Activated CD4-positive, alpha-beta T cell treated with anti-CD3 and anti-CD28 coated beads for 4 hours (primary cell): ENCODE data around the gene SEC24D.

ENCODE experiments used
- DNase-seq, 2 donors: peaks; one replicate each; pipeline ENCODE4 v3.0.0-alpha.2; 2020

The SEC24D gene

DNA sequence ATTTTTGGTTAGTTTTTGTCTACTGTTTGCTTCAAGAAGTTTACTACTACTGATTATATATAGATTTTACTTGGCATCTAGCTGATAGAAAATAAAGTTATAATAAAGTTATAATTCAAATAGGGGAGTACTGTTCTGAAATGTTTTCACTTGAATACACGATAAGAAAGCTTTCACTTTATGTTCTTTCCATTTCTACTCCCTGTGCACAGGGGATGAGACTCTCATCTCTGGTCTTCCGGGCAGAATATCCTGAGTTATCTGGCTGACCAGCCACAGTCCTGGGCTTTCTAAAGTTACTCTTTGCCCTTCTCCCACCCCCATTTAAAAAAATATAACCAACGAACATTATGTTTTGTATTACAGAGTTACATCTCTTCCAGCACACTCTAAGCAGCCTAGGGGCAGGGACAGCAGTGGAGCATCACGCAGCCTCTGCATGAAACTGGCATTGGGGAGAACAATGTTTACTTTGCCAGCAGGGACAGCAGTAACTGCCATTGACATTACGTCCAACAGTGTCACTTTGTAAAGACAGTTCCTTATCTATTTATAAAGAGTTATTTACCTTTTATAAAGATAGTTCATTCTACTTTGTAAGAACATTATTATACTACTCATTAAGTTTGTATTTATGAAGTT lies 86.5 kb downstream of the SEC24D start:
- DNase-seq, result no peak

DNA sequence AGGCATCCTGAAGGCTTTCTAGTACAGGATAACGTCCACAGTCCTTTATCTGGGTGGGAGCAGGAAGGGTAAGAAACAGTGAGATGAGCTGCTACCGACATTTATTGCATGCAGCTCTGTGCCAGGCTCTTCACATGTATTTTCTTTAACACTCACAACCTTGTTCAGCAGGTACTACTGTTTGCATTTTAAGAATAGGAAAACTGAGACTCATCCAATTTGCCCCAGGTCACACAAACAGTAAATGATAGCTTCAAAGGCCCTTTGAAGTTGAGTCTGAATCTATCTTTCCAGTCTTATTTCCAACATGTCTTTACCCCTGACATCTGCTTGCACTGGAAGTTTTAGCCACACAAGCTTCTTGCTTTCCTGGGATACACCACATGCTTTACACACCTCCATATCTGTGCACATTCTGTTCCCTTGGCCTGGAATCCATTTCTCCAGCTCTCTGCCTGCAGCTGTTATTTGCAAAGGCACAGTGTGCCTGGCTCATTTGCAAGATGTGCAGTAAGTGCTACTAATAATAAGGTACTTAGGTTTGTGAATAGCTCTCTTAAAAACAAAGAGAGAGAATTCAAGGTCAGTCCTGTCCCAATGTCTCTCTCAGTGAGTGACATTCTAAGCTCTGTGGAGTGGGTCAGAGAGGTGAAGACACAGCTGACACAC lies 89.5 kb downstream of the SEC24D start:
- no peak for DNase-seq

DNA sequence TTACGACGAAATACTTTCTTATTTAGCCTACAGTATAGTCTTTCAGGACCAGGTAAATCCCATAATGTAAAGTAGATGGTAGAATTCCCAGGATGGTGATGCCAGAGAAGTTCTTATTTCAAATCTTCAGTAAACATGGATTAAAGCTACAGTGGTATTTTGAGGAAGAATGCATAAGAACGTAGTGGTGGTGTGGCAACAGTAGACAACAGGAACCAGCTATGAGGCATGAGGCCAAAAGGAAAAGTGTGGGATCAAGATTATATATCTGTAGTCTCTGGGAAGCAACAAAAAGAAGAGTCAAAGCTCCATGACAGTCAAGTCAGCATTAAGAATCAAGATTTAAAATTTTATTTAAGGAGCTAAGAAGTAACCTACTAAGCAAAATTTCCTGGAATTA lies 90.6 kb downstream of the SEC24D start:
- no peak for DNase-seq

DNA sequence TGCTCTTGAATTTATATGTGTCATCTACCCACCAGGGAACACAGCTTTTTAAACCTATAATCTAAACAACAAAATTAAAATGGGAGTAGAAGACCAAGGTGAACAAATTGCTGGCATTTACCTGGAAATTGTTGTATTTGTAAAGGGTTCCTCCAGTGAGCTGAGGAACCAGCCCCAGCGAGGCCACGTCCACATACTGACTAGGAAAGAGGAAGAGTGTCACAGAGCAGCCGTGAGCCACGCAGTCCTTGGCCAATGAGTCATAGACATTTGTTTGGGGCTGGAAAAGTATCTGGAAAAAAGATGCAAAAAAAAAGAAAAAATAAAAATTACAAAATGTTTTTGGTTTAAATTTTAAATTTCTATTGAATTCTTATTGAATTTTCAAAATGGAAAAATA lies 92.1 kb downstream of the SEC24D start:
- DNase-seq, result no peak

DNA sequence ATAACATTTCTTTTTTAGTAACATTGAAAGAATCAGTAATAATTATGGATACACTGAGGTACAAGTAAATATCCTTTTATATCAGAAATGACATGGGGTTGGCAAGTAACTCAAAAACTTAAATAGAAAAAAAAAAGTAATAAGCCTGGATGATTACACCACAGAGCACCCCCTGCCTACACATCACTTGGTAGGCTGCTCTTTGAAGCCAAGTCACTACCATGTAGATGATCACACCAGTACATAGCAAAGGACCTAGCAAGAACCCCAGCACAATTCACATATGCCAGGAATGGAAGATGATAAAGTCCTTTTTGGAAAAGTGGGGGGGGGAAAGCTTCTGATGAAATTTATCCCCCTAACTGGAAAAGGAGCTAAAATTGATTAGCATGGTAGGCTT lies 93.9 kb downstream of the SEC24D start:
- no peak for DNase-seq

DNA sequence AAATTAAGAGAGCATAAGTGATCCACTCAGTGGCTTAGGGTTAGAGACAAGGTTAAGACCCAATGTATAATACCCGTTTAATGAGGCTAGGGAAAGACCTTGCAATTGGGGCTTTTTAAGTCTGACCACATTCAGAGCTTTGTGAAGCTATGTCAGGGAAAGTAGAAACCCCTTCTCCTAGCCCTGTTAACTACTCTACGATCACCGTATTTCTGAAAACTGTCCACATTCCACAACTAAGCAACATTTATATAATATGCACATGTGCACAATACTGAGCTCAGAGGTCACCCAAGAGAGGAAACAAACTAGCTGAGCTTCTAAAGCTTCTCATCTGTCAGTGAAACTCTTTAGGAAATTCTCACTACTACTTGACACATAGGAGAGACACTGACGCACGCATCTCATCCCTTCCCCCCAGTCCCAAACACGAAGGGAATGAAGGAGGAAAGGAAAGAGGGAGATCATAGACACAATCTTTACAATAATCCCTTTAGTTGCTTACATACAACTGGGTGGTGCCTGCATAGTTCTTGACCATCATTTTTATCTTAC lies 94.5 kb downstream of the SEC24D start:
- no peak for DNase-seq

DNA sequence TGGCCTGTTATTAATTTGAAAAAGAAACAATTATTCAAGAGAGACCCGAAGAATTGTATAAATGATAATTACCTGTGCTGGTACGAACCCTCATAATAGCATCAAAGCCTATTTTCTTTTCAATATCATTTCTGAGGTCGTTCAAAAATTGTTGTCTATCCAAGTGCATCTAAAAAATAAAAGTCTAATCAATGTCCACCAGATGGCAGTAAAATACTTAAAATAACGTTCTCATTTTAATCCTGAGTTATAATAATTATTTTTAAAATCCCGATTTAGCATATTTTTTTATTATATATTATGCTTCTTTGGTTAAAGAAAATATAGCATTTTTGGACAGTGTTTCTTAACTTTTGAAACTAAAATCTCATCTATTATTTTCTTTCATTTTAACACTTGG lies 95.1 kb downstream of the SEC24D start:
- no peak for DNase-seq

DNA sequence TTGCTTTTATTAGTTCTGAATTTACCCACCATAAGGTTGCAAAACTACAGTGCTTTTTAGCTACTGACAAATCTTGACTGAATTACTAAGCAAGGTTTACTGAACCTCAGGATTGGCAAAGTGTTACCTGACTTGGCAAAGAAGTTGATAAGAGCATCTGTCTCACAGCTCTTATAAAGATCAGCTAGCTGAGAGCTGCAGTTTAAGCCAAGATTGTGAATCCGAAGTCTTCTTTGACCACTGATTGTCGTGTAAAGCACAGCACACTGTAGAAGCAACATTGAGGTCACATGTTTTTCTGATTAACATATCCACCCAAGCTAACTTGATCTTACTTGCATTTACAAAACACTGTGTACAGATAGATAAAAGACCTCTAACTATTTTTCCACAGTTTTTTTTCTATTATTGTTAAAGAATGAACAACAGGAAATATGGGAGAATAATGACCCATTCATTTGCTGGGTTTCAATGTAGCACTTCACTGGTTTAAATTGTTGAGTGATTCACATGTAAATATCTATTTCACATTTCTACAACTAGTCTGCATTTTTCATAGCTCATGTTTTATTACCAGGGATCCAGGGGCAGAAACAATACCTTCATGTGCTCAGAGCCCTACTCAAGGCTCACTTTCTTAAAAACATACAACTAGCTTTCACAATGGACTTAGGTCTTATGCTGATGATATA lies 96.8 kb downstream of the SEC24D start:
- no peak for DNase-seq

DNA sequence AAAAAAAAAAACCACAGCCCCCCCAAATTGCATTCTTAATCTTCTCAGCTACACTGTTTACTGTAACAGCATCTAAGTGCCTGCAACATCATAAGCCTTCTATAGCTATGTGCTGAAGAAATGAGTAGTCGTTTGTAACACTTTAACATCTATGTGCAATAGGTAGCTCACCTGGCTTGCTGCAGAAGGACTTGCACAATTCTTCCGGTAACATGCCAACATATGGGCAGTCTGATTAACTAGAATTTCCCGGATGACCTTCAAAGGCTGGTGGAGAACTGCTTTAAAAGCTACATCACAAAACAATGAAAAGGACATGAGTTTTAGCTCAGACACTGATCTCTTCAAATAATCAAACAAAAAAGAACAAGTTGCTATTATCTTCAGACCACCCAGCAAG lies 97.8 kb downstream of the SEC24D start:
- no peak for DNase-seq

DNA sequence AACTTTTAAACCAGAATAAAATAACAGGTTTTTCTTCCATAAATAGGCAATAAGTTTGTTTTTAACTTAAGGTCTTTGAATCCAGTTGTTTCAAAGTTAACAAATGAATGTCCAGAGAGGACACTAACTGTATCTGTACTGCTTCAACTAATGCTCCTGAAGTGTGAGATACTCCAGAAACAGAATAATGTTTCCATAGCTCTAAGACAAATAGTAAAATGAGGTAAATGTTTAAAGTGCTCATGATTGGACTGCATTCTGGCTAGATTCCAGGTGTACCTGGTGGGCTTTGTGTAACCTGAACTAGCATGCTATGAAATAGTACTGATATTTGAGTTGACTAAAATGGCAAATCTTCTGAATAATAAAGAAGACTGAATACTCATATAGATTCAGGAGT lies 99.0 kb downstream of the SEC24D start:
- DNase-seq, result no peak

DNA sequence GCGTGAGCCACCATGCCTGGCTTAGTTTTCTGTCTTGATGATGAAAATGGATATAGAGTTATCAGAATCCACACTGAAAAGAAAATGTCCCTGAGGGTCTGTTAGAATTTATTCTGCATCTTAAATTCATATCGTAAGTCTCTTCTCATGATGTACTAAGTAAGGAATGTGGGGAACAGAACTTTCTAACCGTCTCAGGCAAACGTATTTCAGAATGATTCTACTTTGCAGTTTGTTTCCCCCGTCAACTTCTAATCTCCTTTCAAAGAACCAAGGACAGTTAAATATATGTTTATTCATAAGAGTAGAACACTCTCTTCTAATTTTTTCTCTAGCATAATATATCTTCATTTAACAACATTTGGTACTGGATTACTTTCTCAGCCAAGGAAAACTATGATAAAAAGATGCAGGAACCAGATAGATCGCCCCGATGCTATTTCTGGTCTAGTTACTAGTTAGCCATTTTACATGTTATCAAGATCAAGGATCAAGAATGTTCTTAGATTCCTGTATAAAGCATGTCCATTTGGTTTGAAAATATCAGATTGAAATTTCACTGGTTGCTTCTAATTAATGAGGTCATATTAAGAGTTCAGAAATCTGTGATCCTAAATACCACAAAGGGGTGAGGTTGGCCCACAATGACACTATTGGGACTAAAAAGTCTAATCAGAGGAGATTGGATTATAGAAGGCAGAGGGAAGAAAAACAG lies 101.3 kb downstream of the SEC24D start:
- no peak for DNase-seq

DNA sequence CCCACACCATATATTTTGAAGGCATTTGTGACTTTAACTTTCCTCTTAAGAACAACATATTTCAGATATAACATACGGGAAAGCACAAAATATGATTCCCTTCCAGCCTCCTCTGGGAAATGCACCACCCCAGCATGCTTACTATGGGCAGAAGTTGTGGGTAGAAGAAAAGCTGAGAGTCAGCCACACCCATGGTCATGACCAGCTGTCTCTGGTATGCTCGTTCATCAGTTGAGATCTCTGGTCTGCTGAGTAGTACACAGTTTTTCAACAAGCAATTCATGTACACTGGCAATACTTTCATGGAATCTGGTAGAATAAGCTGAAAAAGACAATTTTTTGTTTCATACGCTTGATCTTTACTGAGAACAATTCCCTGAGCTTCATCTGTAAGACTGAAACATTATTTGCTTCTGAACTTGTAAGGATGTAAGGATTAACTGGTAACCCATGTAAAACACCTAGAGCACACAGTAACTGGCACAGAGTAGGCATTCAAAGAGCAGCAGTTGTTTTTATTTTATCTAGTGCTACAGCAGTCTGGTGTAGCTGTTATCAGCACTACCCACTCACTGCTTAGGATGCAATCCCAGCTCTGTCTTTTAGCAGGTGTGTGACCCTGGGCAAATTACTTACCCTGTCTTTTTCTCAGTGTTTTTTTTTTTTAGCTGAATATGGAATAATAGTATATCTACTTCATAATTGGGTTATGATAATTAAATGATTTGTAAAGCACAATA lies 103.2 kb downstream of the SEC24D start:
- DNase-seq, result no peak

DNA sequence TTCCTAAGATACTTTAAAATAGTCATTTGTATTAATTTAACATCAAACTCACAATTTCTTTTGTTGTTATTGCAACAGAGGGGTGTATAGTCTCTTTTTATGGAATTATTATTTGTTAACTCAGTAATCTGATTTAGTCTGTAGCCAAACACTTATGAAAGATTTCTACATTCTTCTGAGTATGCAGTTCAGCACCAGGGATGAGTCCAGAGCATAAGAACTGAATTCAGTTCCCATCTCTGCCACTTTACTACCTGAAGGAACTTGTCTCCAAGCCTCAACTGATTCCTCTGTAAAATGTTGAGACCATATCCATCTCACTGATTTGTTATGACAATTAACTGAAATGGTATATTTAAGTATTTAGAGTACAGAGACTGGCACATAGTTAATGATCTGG lies 105.2 kb downstream of the SEC24D start:
- DNase-seq, result no peak

DNA sequence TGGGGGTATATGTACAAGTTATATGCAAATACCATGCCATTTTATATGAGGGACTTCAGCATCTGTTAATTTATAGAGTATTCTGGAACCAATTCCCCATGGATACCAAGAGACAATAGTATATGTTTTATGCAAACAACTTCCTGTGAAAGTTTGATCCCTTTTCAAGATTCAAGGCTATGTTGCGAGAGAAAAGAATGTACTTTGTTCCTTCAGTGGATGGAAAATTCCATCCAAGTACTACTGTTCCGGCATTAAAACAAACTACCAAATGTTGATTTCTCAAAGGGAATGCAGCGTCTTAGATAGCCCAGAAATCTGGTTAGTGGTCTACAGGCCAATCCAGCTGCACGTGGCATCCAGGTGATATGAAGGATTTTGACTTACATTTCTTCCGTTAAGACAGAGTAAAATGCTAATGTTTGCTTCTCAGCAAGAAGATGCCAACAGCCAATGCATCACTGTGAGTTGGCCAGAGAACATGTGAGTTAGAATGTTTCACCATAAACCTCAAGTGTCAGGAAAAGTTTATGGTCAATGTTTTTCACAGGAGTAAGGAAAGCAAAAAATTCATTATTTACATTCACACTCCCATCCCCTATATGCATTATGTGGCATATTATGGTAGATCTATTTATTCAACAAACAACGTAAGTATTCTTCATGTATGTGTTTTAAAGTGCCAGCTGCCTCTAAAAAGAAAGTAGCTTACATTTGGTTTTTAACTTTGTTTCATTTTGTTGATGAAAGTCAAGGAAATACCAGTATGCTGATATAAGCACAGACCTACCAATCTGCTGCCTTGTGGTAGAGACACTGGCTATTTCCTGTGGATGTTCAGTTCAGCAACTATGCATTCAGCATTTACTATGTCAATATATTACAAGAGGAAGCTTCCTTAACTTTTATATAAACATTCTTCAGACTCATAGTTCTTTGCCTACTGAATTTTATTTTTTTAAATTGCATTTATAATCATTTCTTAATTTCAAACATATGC lies 106.3 kb downstream of the SEC24D start:
- DNase-seq, result no peak

DNA sequence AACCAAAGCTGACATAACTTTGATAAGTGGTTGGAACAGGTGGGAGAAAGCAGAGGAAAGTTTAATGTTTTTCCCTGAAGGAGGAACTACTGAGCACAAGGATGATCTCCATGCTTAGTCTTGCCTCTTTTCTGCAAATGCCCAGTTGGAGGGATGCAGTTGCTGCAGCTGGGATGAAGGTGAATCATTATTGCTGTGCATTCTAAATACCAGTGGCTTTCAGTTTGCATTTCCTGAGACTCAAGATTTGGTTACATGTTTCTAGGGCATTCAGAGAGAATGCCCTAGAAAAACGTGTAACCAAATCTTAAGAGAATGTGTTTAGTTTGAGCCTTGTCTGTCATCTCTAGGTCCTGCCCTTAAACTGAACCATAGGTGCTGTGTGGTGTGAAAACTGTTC lies 108.6 kb downstream of the SEC24D start:
- DNase-seq, result no peak

DNA sequence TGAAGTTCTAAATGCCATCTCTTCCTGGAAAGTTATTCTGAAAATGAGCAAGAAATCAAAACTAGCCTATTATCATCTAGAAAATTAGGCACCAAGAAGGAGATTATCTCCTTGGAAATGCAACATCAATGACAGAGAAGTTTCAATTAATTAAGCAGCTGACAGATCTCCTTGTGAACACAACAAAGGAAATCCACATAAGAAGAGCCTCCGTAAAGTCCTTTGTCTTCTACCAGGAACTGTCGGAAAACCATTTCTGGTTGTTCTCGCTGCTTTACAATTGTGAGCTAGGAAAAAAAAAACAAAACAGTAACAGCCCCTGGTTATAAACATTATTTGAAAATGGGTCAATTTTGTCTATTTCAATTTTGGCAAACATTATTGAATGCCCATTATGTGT lies 112.6 kb downstream of the SEC24D start:
- no peak for DNase-seq

DNA sequence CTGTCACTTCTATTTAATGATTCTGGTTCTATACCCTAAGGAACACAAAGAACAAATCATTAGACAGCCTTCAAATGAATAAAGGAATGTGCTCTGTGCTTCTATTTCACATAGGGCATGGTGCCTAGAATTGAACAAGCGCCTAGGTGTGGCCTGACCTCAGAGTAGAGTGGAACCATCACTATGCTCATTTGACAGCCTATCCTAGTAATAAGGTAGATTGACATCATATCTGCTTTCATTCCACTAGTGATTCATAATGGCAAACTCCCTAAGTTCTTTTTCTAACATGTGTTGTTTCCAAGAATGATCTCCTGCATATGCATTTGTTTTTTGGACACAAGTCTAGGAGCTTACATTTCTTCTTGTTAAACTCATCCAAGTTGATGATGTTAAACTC lies 114.2 kb downstream of the SEC24D start:
- DNase-seq, result no peak

DNA sequence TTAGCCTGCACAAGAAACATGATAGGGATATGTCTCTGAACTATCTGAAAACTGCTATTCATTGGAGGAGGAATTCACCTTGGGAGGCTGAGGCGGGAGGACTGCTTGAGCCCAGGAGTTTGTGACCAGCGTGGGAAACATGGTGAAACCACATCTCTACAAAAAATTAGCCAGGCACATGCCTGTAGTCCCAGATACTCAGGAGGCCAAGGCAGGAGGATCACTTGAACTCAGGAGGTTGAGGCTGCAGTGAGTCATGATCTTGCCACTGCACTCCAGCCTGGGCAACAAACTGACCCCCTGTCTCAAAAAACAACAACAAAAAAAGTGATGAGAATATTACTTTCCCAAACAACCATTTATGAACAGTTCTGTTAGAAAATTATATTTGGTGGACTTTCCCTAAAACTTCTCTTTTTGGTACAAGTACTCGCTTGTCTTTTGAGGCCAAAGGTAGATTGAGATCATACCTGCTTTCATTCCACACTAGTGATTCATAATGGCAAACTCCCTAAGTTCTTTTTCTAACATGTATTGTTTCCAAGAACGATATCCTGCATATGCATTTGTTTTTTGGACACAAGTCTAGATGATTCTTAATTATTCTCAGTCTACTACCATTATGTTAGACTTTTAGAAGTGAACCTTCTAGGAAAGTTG lies 117.3 kb downstream of the SEC24D start:
- DNase-seq, result no peak

DNA sequence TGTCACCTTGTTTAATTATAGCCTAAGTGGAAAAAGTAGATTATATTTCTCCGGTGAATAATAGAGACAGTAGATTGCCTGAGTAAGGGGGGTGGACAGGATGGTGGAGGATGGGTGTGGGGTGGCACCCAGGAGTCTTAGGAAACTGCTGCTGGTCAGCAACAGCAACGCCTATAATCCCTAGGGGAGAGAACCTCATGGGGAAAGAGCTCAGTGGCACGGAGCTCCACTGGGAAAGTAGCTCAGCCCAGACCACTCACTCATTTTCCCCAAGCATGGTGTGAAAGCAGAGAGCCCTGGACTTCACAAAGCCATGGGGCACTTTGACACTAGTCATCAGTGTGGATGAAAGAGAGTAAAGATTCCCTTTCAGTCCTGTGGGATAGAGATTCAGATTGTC lies 119.6 kb downstream of the SEC24D start:
- DNase-seq, result no peak

DNA sequence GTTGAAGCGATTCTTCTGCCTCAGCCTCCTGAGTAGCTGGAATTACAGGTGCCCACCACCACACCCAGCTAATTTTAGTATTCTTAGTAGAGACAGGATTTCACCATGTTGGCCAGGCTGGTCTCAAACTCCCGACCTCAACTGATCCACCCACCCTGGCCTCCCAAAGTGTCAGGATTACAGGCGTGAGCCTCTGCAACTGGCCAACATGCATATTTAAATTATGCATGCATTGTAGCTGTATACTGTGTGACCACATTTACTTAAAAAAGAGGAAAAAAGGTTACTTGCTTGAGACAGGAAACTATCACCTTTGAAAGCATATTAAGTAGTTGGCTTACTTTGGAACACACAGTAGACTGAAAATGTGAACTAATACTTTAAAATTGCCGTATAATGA lies 121.2 kb downstream of the SEC24D start:
- no peak for DNase-seq

DNA sequence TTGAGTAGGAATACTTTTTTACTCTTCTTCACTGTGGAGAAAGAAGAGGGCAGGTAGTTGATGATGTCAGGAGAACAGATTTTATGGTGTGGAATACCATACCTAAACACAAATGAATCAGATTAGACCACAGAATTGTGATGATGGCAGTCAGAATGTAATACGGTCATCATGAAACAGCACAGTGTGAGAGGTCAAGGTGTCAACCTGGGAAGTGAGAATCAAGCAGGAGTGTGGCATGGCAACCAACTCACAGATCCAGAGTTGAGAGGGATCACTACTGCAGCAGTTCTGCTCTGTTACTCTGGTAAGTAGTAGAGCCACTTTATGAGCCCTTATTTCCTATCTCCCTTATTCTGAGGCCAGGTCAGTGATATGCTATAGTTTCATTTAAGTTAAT lies 123.1 kb downstream of the SEC24D start:
- DNase-seq, result no peak
